ENCODE data around the gene BAG3. TPM values are rescaled to one million over a fixed set of nuclear protein-coding genes. Genes with fewer than 3 reads are reported as not detected.
A peak's percentile ranks its signal among the peaks of the same experiment; 100 is the strongest.

The BAG3 gene
- total and polyA plus RNA-seq, 9 of the 15 experiments (the other 6 are each of a cell fraction or from before 2014, with no cell fraction given): 2.6 to 27.4 (median 7.2) TPM

DNA sequence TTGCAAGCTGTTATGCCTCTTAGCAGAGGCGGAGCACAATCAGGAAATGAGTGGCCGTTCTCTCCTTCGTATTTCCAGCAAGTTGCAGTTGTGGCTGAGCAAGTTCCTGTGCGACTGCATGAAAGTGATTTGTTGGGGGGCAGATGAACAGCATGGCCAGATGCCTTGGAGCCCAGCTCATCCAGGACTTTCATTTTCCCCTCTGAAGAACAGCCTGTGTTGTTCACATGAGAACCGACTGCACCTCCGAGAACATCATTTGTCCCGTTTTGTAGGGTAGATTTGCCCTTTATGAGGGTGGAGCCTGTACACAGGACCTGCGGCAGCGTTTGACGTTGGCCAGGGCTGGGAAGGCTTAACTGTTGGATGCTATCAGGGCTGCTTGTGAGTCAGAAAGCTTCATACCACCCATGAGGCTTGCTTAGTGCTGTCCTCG lies 4.4 kb downstream of the BAG3 start (continued):
- TF ChIP-seq ZNF592 (IDR thresholded peaks at IDR 0.05): no peak
- TF ChIP-seq PCBP2 (IDR thresholded peaks at IDR 0.05; ENCODE audit: low read depth, low read length, poor library complexity, severe bottlenecking): no peak
- TF ChIP-seq, protein P1, sequence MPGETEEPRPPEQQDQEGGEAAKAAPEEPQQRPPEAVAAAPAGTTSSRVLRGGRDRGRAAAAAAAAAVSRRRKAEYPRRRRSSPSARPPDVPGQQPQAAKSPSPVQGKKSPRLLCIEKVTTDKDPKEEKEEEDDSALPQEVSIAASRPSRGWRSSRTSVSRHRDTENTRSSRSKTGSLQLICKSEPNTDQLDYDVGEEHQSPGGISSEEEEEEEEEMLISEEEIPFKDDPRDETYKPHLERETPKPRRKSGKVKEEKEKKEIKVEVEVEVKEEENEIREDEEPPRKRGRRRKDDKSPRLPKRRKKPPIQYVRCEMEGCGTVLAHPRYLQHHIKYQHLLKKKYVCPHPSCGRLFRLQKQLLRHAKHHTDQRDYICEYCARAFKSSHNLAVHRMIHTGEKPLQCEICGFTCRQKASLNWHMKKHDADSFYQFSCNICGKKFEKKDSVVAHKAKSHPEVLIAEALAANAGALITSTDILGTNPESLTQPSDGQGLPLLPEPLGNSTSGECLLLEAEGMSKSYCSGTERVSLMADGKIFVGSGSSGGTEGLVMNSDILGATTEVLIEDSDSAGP (CRISPR knock-in tag; IDR thresholded peaks at IDR 0.05): 0 out of 2 replicates have a peak, but pooled peaks have one; percentile 22
- no peak for TF ChIP-seq TCF3 (CRISPR knock-in tag; IDR thresholded peaks at IDR 0.05)
- no peak for TF ChIP-seq SMAD2 (IDR thresholded peaks at IDR 0.05; ENCODE audit: low read depth, low read length)
- TF ChIP-seq ZBTB33 (CRISPR knock-in tag; IDR thresholded peaks at IDR 0.05): no peak
- TF ChIP-seq ZNF77 (CRISPR knock-in tag; IDR thresholded peaks at IDR 0.05): no peak
- TF ChIP-seq GTF3C2 (IDR thresholded peaks at IDR 0.05; ENCODE audit: borderline replicate concordance, extremely low read depth, insufficient read length): no peak
